HT1080 (cell line): ENCODE results near the gene AMMECR1L. TPM values are rescaled to one million over a fixed set of nuclear protein-coding genes. Genes with fewer than 3 reads are reported as not detected.
"Not testable (repeated sequence)": the region's sequence is repeated elsewhere in the genome, so short reads cannot be mapped to it uniquely, and the experiment has no call there.

Experiments
- DNase-seq: peaks from one replicate; pipeline ENCODE4 v3.0.0-alpha.2; 2015; ENCODE audit warnings: low read depth
- polyA plus RNA-seq, 2 experiments: library from polyadenylated mRNA; depleted of rRNA; stranded (reverse); fragments of >200 nt; gene quantifications; 2 replicates each; pipeline ENCODE4 v1.2.3, GENCODE V29; 2015
- total RNA-seq: library from RNA; depleted of rRNA; stranded (reverse); fragments of >200 nt; shearing (Covaris generic); gene quantifications from 2 replicates; pipeline ENCODE4 v1.2.3, GENCODE V29; 2014; rRNA removed

AMMECR1L gene
- total RNA-seq: 12.3 and 15.2 TPM in 2 replicates
- 13.4 and 15.6 TPM in 2 replicates for polyA plus RNA-seq (2015; cell fraction: cytosol; rRNA removed)
- polyA plus RNA-seq (2015; cell fraction: nucleus; rRNA removed): 24.8 and 25.7 TPM in 2 replicates

DNA sequence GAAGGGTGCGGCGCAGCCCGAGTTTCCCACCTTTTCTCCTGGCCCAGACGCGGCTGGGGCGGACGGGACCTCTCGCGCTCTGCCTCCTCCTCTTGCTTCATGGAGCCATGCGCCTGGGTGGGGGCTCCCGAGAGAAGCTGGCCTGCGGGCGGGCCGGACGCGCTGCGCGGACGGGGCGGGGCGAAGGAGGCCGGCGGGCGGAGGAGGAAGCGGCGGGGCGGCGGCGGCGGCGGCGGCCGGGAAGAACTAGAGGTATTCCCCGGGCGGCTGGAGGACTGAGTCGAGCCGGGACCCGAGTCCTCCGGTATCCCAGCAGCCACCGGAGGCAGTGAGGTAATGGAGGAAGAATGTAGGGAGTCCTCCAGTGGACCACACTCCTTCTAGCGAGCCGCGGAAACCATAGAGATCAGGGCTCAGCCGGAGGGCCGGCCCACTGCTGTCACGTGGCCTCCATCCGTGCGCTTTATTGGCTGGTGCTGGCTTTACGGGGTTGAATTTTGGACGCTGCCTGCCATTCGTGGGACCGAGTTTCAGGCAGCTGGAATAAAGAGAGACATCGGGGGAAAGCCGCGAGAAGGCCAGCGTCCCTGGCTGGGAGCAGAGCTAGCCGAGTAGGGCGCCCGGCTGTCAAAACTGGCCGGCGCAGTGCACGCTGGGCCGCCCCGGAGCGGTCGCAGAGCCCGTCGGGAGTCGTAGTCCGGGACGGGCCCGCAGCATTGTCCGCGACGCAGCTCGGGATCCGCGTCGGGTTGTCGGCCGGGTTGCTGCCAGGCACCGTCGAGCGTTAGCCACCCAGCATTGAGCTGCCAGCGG is at the start of gene AMMECR1L:
Gene AMMECR1L, minus strand, starts transcription at position 177 of the 813 bp plus-strand sequence. CDS start 11,722 bp downstream, outside the sequence.
- peak; percentile 79 for DNase-seq

DNA sequence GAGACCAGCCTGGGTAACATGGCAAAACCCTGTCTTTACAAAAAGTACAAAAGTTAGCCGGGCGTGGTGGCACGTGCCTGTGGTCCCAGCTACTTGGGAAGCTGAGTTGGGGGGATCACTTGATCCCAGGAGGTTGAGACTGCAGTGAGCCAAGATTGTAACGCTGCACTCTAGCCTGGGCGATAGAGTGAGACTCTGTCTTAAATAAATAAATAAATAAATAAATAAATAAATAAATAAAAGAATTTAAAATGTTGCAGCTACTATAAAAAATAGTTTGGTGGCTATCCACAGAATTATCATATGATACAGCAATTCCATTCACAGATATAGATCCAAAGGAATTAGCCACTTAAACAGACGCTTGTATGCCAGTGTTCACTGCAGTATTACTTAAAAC is 49.6 kb upstream of the AMMECR1L start:
- DNase-seq: no peak

DNA sequence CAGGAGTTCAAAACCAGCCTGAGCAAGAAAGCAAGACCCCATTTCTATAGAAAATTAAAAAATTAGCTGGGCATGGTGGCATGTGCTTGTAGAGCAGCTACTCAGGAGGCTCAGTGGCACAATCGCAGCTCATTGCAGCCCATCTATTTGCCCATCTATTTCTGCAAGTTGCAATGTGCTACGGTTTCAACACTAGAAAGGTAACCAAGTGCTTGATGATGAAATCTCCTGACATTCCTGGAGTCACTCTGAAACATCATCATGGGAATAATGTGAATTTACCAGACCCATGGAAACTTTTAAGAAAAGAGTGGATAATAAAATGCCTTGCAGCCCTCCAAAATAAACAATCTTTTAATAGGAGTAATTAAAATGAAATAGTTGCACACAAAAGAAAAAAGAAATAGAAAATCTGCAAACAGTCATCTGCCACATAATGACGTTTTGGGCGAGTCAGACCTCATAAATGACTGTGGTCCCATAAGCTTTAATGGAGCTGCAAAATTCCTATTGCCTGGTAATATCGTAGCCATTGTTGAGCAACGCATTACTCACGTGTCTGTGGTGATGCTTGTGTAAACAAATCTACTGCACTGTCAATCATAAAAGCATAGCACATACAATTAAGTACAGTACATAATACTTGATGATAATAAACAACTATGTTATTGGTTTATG is 46.6 kb upstream of the AMMECR1L start:
- DNase-seq: peak; percentile 70

DNA sequence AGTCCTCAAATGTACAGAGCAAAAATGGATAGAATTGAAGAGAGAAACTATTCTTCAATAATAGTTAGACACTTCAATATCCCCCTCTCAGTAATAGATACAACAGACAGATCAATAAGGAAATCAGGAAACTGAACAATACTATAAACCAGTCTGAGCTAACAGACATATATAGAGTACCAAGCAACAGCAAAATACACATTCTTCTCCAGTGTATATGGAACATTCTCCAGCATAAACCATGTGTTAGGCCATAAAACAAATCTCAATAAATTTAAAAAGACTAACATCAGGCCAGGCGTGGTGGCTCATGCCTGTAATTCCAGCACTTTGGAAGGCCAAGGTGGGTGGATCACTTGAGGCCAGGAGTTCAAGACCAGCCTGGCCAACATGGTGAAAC is 43.7 kb upstream of the AMMECR1L start:
- DNase-seq: no peak

DNA sequence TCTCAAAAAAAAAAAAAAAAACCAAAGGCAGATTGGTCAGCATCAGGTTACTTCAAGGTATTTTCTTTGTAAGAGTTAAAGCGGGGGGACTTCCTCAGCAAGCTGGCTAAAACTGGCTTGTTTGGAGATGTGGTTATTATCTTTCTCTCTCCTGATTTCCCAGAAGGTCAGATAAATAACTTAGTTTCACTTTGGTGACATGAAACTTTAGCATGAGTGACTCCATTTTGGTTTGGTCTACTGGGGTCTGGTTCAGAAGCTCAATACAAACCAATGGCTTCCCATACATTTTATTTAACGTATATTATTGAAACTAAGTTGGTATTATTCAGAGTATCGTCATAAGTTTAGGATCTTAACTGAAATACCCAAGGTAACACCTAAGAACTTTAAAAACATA is 41.6 kb upstream of the AMMECR1L start:
- DNase-seq: no peak

DNA sequence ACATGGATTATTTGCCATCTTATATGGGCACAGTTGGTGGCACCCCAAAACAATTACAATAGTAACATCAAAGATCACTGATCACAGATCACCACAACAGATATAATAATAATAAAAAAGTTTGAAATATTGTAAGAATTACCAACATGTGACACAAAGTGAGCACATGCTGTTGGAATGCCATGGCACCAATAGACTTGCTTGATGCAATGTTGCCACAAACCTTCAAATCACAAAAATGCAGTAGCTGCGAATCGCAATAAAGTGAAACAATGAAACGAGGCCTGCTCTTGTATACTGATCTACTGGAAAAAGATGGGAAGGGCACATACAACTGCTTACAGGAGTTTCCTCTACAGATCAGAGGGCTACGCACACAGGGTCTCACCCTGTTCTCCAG is 32.2 kb upstream of the AMMECR1L start:
- no peak for DNase-seq

DNA sequence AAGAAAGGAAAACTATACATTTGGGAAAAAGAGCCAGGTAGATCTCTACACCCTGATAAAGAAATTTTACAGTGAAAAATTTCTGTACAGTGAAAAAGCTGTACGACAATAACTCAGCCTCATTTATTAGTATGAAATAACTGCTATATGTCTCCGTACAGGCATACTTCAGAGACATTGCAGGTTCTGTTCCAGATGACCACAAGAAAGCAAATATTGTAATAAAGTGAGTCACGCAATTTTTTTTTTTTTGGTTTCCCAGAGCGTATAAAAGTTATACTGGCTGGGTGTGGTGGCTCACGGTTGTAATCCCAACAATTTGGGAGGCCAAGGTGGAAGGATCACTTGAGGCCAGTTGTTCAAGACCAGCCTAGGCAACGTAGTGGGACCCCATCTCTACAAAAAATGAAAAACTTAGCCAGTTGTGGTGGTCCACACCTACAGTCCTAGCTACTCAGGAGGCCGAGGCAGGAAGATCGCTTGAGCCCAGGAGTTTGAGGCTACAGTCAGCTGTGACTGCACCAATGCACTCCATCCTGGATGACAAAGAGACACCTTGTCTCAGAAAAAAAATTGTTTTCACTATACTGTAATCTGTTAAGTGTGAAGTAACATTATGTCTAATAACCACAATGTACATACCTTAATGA is 28.2 kb upstream of the AMMECR1L start:
- peak; percentile 77 for DNase-seq

DNA sequence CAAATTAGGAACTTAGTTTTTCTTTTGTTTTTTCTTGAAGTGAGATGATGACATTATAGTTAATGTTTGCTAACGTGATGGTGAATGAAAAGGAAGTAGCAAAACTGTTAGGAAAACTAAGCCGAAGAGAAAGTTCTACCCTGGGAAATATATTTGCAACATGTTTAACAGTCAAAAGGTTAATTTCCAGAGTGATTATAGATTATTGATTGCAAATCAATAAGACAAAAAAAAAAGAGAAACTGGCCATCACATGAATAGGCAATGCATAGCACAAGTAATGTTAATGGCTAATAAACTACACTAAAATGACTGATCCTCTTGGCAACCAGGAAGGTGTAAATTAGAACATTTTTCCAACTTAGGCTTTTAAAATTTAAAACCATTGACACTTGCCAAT is 26.0 kb upstream of the AMMECR1L start:
- no peak for DNase-seq

DNA sequence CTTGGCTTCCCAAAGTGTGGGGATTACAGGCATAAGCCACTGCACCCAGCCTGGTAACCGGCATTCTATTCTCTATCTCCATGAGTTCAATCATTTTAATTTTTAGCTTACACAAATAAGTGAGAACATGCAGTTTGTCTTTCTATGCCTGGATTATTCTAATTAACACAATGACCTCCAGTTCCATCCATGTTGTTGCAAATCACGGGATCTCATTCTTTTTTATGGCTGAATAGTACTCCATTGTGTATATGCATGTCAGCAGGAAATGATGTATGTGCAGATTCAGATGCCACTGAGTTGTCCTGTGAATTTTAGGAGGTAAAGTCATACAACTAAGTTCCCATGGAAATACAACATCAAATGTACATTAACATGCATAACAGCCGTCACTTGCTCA is 24.7 kb upstream of the AMMECR1L start:
- DNase-seq: no peak

DNA sequence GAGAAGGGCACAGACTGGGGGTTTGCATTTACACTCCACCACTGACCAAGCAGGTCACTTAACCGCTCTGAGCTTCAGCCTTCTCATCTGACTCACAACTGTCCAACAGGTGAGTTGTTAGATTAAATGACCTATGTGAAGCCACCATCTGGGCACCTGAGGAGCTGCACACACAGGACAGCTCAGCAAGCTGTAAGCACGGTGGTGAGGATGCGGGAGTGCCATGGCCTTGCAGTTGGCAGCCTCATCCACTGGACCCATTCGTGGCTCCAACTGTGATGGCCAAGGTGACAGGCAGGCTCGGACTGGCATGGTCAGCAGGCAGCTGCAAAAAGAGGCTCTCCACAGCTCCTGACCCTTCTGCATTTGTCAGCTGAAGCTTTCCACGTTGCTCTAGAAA is 23.3 kb upstream of the AMMECR1L start:
- DNase-seq: no peak

DNA sequence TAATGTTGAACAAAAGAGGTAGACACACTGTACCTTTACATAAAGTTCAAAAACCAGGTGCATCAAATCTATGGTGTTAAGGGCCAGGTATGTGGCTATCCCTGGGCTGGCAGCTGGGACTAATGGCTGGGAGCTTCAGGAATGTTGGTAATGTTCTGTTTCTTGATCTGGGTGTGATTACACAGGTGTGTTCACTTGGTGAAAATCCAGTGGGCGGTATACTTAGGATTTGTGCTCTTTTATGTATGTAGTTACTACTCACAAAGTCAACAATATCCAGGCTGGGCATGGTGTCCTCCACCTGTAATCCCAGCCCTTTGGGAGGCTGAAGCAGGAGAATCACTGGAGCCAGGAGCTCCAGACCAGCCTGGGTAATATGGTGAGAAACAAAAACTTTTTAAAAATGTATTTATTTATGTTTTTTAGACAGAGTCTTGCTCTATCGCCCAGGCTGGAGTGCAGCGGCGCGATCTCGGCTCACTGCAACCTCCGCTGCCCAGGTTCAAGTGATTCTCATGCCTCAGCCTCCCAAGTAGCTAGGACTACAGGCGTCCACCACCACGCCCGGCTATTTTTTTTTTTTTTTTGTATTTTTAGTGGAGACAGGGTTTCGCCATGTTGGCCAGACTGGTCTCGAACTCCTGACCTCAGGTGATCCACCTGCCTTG is 22.1 kb upstream of the AMMECR1L start:
- DNase-seq: not testable (repeated sequence)

DNA sequence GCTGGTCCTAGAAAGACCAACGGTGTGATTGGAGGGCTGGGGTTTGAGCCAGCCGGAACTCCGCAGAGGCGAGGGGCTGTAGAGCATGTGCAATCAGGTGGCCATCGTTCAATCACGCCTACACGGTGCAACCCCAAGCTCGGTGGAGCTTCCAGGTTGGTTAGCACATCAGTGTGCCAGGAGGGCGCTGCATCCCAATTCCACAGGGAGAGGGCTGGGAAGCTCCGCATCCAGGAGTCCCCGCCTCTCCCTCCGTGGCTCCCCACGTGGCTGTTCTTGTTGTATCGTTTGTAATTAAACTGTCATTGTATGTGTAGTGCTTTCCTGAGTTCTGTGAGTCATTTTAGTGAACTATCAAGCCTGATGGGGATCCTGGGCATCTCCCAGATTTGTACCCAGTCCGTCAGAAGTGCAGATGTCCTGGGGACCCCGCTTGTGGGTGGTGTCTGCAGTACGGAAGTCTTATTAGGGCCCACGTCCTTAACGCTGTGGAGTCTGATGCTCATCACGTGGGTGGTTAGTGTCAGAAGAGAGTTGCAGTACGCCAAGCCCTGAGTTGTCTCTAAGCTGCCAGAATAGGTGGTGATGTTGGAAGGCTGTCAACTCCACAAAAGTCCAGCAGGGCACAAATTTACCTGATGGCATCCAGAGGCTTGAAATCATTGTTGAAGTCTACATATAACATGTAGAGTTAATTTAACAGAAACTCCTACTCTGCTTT is 20.6 kb upstream of the AMMECR1L start:
- peak; percentile 42 for DNase-seq

DNA sequence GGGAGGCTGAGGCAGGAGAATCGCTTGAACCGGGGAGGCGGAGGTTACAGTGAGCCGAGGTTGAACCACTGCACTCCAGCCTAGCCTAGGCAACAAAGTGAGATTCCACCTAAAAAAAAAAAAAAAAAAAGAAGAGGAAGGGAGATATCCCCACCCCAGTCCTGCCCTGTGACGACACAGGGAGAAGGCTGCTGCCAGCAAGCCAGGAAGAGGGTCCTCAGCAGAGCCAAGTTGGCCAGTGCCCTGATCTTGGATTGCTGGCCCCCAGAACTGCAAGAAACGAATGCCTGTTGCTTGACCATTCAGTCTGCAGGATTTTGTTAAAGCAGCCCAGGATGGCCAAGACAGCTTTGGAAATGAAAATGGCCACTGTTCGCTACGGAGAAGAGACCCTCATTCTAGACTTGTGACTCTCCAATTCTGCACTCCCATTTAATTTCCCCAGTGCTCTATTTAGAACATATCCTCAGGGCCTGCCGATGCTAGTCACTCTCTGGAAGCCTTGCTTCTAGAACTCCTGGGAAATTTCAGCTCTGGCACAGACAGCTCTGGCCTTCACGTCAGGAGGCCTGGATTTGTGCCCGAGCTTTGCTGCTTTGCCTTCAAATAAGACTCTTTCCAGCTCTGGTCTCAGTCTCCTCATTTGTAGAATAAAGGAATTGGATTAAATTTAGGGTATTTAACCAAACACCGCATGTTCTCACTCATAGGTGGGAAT is 15.7 kb upstream of the AMMECR1L start:
- DNase-seq: no peak

DNA sequence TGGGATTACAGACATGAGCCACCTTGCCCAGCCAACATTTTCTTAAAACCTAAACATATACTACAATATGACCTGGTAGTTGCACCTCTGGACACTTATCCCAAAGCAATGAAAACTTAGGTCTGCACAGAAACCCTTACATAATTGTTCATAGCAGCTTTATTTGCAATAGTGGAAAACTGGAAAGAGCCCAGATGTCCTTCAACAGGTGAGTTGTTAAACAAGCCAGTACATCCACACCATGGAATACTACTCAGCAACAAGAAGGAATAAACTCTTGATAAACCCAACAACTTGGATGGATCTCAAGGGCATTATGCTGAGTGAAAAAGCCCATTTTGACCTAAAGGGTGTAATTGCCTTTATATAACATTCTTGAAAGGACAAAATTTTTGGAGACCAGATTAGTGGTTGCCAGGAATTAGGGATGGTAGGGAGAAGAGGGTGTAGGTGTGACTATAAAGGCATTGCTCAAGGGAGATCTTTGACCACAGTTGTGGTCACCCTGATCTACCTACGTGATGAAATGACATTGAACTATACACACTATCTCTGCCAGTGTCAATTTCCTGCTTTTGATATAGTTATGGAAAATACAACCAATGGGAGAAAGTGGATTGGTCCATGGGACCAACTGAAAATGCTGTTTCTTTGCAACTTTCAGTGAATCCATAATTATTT is 11.9 kb upstream of the AMMECR1L start:
- no peak for DNase-seq

DNA sequence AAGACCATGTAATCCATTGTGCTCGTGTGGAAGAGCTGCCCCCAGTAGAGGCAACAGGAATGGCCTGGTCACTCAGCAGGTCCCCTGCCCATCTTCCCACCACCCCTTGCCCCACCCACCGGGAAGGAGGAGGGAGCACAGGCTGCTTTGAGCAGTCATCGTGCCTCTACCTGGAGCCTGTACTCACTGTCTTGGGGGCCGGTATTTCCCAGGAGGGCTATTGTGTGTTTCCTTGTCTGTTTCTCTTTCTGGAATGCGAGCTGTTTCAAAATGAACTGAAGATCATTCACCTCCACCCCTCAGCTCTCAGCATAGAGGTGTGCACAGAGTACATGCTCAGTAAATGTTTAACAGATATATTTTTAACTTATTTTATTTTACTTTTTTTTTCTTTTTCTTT is 7.7 kb upstream of the AMMECR1L start:
- no peak for DNase-seq

DNA sequence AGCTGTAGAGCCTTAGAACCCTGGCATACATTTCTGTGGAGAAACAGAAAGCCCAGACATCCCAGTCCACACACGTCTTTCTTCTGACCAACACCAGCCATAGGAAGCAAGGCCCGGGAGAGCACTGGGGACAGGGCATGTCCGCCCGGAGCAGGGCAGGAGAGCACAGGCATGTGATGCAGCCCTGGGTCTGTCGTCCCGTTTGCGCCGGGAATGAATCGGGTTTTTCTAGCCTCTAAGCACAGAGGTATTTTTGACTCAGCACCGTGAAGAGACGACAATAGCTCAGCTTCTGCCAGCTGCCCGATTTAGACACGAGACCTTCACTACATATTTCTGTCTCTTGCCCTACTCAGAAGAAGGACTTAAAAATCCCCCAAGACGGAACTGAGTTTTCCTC is 7.3 kb upstream of the AMMECR1L start:
- no peak for DNase-seq

DNA sequence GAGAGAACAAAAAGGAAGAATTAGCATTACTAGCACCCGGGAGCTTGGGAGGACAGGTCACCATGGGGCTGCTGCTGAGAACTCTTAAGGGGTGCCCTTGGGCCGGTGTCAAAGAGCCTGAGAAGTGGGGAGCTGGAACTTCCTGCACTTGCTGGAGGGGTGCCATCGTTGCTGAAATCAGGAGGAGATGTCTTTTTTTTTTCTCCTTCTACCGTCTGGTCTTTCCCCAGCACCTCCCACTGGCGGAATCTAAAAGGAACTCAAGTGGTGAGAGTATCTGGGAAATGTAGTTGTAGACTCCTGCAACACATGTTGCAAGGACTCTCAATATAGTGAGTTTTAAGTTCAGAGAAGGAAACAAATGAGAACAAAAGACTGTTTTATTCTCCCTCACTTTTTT is 6.1 kb upstream of the AMMECR1L start:
- DNase-seq: no peak

DNA sequence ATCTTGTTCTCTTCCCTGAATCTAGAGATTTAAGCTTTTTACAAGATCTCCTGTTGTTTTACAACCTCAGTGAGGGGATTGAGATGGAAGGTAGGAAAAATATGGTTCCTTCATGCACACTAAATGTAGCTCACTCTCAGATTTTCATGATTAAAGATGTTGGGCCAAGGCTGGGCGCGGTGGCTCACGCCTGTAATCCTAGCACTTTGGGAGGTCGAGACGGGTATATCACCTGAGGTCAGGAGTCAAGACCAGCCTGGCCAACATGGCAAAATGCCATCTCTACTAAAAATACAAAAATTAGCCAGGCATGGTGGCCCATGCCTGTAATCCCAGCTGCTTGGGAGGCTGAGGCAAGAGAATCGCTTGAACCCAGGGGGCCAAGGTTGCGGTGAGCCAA is 5.0 kb upstream of the AMMECR1L start:
- not testable (repeated sequence) for DNase-seq

DNA sequence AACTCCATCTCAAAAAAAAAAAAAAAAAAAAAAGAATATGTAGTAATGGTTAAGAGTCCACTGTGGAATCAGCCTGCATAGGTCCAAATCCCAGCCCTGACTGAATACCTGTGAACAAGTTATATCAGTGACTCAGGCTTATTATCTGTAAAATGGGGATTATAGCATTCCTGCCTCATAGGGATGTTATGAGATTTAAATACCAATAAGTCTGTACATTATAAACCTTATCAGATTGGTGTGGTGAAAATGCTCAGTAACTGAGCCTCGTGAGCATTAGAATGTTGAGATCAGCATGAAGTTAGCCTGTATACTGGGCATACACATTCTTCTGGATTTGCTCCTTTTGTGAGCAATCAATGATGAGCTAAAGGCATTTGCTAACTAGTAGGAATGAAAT is 3.0 kb upstream of the AMMECR1L start:
- DNase-seq: no peak

DNA sequence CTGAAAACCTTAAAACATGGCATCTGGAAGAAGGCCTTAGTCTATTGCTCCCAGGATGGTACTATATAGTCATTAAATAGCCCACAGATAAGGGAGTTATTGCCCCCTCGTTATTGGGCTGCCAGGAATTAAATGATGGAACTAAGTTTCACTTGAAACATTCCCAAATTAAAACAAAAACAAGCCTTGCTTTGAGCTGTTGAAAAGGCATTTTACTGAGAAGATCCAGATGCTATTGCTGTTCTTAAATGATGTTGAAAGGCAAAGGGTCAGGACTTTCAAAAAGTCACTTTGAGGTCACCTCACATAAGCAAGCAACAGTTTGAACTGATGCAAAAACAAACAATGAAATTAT is 2.0 kb upstream of the AMMECR1L start:
- DNase-seq: no peak
